DMS53 treated with DMSO at 0.1 percent for 48 hours (cell line): ENCODE results near the gene CEMIP.

Source experiments
- DNase-seq: peaks from one replicate; lab custom pipeline; 2025; ENCODE audit not compliant: unreplicated experiment; lab: John Stamatoyannopoulos, UW

CEMIP gene

DNA sequence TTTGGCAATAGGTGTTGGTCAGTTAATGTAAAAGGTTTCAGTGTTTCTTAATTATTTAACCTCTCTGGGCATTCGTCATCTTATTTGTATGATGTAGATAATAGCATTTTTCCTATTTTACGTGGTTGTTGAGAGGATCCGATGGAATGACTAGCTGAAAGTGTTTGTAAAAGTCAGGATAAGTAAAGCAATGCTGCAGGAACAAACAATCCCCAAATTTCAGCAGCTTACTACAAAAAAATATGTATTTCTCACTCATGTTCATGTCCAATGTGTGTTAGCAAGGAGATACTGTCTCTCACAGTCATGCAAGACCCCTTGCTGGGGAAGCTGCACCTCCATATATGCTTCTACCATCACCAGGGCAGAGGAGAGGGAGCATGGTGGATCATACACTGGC is 38.7 kb downstream of the CEMIP start:
- DNase-seq, result no peak

DNA sequence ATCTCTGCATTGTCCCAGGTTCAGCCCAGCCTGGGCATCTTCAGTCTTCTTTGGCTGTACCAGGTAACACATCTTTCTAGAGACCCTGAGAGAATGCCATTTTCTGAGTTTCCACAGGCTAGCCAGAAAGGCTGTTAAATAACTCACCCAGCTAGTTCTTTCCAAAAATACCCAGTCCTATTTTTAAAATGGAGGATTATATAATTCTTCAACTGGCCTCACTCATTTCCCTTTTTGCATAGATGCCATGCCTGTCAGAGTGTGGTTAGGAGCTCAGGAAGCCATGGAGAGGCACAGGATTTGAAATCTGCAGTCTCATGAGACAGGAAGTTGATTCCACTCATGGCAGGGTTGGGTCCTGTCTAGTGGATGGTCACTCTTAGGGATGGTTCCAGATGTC is 39.8 kb downstream of the CEMIP start:
- DNase-seq, result no peak

GRCh38 chr15:80820092-80820491 is 40.9 kb downstream of the CEMIP start:
- DNase-seq, result no peak

- no peak for DNase-seq
These were observed 43.1 kb downstream of the CEMIP start for GRCh38 chr15:80822256-80822655.

DNA sequence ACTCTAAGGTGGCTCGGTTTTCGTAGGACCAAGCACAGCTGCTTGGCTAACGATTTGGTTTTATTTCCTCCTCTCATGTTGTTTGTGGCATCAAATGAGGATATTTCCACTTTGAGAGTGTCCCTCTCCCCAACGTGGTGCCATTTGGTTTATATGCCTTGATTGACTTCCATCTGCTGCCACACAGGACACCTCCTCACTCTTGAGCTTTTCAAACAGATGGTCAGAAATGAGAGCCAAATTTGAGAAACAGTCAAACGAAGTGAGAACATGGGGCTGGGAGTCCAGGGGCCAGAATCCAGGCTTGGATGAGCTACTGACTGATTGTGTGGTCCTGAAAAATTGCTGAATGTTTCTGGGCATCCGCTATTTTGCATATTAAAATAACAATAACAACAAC is 43.5 kb downstream of the CEMIP start:
- DNase-seq, result no peak

DNA sequence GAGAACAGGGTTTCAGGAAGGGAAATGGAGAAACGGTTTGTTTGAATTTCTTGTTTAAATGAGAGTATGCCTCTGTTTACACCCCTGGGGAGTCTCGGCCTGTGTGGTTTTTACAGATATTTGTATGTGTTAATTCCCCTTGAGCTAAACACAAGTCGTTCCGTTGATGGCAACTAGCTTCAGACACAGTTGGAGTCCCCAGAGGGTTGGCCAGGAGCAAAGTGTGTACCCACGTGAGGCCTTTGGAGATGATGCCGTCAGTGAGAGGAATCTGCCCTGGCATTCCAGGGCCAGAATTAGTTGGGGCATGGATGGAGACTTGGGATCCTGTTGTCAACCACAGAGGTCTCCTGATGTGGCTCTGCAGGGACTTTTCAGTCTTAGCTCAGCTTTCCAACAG is 44.0 kb downstream of the CEMIP start:
- no peak for DNase-seq

DNA sequence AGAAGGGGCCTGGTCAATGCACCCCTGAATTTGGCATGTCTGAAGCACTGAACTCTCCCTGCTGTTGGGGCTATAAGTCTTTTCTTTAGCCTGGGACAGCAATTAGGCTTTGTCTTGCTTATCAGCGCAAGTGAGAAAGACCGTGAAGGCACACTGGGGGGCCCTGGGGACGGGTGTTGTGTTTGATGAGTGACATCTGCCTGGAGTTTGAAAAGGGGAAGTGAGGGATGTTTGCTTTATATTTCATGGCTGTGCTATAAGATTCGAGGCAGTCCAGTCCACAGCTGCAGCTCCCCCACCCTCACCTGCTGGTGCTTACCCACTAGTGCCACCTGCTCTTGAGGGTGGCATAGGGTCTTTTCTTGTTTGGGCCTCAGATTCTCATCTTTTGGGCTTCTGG is 44.8 kb downstream of the CEMIP start:
- peak; percentile 17 for DNase-seq

- no peak for DNase-seq
These were observed 46.3 kb downstream of the CEMIP start for GRCh38 chr15:80825361-80826030.

DNA sequence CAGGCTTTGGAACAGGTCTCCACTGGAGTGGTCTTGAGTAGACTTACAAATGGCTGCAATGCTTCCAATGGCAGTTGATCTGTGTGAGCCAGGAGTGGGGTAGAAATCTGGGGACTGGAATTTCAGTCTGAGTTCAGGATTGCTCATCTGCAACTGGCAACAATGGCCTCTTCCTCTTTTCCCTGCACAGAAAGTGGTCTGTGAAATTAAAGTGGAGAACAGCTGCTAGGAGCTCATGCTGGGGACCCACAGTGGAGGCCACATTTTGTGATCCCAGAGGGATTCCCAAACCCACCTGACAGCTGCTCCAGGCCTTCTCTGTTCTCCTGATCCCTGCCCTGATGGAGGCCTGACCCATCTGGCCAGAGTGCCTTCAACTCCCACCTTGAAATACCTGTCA is 49.6 kb downstream of the CEMIP start:
- DNase-seq, result no peak

DNA sequence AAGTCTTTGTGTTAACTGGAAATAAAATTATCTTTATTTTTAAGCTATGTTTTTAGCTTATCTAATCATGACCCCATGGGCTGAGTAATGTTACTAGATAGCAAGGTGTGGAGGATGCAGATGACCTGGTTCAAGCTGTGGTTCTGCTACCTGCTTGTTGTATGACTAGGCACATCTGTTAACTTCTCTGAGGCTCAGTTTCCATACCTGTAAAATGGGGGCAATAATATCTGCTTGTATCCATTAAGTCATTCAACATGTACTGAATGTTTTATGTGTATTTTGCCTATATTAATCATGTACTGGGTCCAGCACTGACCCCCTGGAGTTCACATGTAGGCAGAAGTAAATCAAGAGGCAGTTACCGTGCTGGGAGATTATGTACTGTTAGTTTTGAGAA is 51.5 kb downstream of the CEMIP start:
- no peak for DNase-seq

- DNase-seq, result no peak
These were observed 52.0 kb downstream of the CEMIP start for GRCh38 chr15:80831192-80831591.

- DNase-seq, result no peak
These were observed 52.5 kb downstream of the CEMIP start for GRCh38 chr15:80831606-80832224.

GRCh38 chr15:80832686-80833085 is 53.5 kb downstream of the CEMIP start:
- no peak for DNase-seq

DNA sequence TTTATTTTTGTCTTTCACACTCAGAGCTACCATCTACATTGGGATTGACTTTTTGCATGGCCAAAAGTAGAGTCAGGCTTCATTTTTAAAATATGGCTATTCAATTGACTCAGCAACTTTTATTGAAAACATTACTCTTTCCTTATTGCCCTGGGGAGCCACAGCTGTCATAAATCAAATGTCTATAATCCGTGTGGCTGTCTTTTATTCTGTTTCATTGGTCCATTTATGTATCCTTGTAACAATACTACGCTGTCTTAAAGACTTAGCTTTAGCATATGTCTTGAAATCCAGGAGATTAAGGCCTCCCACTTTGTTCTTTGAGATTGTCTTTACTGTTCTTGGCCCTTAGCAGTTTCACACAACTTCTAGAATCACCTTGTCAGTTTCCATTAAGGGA is 55.2 kb downstream of the CEMIP start:
- DNase-seq, result no peak

GRCh38 chr15:80834906-80835305 is 55.7 kb downstream of the CEMIP start:
- no peak for DNase-seq

GRCh38 chr15:80835336-80835735 is 56.2 kb downstream of the CEMIP start:
- no peak for DNase-seq

DNA sequence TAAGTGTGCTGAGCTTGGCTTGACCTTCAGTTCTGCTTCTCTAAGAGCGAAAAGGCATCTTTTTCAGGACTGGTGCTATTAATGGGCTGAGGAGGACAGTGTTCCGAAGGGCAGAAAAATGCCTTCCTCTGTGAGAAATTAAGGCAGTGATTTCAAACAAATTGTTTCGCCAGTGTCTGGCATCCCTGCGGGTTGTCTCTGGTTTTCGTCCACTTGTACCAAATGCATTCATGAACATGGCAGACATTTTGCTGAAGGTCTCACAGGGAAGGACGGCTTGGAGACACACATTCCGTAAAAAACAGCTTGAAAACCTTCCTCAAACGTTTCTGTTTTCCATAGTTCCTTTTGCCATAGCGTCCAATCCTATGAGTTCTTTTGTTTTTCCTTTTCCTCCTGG is 57.1 kb downstream of the CEMIP start:
- DNase-seq, result no peak

DNA sequence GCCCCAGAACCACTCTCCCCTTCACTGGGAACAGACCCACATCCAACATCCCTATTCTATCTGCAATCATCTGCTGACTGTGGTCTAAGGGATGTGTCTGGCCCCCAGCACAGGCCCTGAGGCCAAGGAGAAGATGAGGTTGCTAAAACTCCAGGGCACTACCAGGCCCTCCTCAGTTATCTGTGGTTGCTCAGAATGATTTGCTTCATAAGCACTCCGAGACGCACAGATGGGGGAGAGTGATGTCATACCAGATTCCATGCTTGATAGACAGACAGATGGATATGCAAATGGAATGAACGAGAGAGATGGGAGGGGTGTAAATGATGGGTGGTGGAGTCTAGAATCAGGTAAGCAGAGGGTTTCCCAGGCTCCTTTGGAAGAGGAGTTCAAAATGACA is 57.8 kb downstream of the CEMIP start:
- no peak for DNase-seq

DNA sequence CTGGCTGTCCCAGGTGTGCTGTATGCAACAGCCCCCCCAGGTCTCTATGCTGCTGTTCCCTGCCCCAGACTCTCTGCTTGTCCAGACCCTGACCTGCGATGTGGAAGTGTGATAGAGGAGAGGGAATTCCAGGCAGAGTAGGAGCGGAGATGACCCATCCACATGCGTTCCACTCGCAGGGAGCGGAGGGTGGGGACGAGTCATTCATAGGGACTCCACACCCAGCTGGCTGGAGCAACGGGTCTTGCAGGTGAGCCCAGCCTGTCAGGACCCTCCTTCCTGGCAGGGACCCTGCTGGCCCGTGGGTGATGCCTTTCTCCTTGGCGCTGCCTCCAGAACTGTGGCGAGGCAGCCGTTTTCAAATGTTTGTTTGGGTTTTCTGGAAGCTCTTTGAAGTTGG is 58.8 kb downstream of the CEMIP start:
- DNase-seq, result no peak

DNA sequence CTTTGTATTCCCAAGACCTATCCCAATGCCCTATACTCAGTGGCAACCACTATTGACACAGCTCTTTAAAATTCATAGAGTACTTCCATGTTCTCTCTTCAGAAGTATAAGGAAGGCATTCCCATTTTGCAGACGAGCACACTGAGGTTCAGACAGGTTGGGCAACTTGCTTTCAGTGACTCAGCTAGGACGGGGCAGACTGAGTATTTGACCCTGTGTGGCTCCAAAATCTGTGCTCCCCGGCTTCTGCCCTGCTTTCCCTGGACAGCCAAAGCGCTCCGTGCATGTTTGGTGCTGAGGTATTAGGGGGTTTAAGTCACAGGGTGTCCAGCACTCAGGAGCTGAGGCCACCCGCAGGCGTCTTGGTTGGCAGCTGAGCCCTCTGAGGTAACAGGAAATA is 59.5 kb downstream of the CEMIP start:
- DNase-seq, result no peak

GRCh38 chr15:80839764-80840130 is 60.6 kb downstream of the CEMIP start:
- no peak for DNase-seq

- no peak for DNase-seq
These were observed 61.3 kb downstream of the CEMIP start for GRCh38 chr15:80840182-80841130.
